HG02610 (cell line): ENCODE measurements around the gene PHLDA2.
A peak's percentile ranks its signal among the peaks of the same experiment; 100 is the strongest.

ENCODE experiments used
- ATAC-seq: cut with Tn5 transposase; IDR thresholded peaks from one replicate; pipeline ENCODE4 v1.9.1; 2021; ENCODE audit warnings: mild to moderate bottlenecking, moderate library complexity; ENCODE audit not compliant: unreplicated experiment

Gene PHLDA2

GRCh38 chr11:2930704-2931419 lies 1.6 kb upstream of the PHLDA2 start:
- peak; percentile 18 for ATAC-seq

DNA sequence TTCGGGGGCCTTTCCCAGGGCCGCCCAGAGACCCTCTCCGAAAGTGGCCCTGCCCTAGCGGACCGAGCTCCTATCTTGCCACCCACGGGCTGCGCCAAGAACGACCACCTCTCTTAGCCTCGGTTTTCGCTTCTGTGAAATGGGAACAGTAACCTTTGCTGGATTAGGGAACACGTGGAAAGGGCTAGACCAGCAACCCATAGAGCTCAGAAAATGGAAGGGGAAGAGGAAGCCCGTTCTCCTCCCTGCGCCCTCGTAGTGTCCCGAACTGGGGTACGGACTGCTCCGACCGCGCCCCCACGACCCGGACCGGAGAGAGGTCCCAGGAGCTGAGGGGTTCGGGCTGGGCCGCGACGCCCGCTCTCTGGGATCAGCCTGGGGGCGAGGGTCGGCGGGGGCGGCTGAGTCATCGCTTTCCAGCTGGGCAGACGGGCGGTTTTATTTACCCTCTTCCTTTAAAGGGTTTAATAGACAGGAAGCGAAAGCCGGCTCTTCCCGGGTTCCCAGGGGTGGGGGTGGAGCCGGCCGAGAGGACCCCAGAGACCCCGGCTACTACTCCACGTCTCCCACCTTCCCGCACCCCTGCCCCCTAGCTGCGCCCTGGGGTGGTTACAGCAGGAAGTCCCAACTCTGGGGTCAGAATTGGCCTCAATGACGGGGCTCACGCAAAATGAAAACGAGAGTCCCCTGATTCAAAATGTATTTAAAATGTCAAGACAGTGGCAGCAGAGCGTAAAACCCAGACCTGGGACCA lies 907 bp upstream of the PHLDA2 start:
- peak; percentile 40 for ATAC-seq

DNA sequence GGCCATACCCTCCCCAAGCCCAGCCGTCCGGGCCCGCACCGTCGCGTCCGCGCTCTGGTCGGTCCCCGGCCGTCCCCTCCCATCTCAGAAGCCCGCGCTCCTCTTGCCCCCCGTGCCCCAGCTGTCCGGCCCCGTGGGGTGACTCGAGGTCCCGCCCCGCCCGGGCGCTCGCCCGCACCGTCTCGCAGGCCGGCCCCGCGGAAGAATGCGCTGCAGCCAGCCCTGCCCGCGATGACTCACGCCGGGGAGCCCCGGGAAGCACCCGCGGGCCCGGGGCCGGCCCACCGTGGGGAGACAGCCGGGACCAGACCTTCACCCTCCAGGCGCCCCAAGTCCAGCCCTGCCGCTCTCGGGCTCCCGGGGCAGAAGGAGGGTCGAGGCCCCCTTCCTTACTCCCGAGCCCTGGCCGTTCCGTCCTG lies 320 bp upstream of the PHLDA2 start:
- no peak for ATAC-seq

GRCh38 chr11:2927851-2928604 lies 1.2 kb downstream of the PHLDA2 start:
- no peak for ATAC-seq

DNA sequence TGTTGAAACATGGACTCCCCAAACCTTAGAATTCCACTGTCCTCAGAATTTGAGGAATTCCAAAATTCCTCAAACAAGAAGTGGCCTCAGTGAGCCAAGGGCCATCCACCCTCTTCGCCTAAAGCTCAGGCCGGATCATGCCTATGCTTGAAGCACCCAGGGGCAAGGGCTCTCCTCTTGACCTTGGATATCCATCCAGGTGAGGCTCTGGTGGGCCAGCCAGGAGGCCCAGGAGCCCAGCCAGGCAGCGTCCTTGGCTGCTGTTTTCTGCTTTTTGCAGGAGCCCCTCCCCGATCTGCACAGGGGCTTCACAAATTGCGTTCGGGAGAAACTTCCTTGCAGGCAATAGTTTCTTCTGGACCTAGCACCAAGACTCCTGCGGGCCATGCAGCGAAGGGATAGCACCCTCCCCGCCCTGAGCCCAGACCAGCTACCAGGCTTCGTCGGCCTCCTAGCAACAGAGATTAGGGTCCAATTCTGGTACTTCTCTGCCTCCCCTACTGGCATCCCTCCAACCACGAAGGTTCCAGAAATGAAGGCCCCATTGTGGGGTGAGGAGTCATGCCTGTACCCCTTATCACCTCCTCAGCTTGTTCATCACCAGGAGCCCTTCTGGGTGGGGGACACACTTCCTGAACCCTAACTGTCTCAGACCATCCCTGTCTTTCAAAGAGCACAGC lies 2.0 kb downstream of the PHLDA2 start:
- no peak for ATAC-seq

DNA sequence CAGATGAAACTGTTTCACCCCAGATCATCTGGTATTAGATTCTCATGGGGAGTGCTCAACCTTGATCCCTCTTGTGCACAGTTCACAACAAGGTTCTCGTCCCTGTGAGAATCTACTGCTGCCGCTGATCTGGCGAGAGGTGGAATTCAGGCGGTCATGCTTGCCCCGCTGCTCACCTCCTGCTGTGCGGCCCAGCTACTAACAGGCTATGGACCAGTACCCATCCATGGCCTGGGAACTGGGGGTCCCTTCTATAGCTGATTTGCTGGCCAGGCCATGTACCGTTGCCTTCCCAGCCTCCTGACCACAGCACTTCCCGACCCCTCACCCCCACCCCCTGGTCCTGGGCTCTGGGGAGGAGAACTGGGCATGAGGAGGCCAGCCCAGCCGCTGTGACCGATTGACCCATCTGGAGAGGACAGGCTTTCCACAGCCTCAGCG lies 2.6 kb downstream of the PHLDA2 start:
- no peak for ATAC-seq

DNA sequence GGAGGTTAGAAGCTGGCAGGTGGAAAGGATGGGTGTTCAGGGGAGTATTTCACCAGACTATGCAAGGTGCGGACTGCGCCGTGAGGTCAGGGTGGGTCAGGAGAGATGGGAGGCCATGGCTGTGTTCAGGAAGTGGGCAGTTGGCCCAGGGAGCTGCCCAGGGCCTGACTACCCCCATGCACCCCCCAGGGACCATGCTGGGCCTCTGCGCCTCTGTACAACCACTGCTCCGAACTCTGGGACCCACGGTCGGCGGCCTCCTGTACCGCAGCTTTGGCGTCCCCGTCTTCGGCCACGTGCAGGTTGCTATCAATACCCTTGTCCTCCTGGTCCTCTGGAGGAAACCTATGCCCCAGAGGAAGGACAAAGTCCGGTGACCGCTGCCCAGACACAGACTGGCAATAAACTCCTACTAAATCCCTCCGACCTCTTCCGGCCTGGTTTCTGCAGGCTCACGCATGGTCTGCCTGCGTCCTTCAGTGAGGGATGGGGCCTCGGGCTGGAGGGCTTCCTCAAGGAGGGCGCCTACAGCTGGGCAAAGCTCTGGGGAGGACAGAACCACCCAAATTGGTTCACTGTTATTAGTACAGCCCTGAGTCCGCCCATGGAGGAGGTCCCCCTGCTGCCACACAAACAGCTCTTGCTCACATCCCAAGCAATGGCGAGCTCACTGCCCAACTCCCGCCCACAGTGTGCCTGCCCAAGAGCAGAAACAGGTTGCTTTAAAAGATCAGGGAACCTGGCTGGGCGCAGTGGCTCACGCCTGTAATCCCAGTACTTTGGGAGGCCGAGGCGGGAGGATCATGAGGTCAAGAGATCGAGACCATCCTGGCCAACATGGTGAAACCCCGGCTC lies 4.2 kb downstream of the PHLDA2 start:
- no peak for ATAC-seq

- no peak for ATAC-seq
Observed at GRCh38 chr11:2924381-2924780, 4.8 kb downstream of the PHLDA2 start.

GRCh38 chr11:2923446-2924375 lies 5.5 kb downstream of the PHLDA2 start:
- ATAC-seq = no peak

DNA sequence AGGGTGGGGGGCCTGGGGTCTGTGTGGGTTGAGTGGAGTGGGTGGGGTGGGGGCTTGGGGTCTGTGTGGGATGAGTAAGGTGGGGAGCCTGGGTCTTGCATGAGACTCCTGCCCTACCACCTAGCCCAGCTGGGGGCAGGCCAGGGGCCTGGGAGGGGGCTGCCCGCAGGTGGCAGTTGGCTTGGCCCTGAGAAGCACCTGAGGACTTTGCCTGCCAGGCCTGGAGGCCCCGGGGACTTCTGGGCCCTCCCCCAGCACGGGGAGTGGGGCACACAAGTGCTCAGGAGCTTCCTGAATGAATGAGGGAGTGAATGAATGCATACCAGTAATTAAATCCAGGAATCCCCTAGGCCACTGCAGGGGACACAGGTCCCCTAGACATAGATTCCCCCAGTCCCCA lies 6.6 kb downstream of the PHLDA2 start:
- no peak for ATAC-seq

GRCh38 chr11:2921742-2922493 lies 7.3 kb downstream of the PHLDA2 start:
- no peak for ATAC-seq

- ATAC-seq = no peak
Observed at GRCh38 chr11:2921261-2921660, 8.0 kb downstream of the PHLDA2 start.

- ATAC-seq = no peak
Observed at GRCh38 chr11:2920343-2920742, 8.9 kb downstream of the PHLDA2 start.

- ATAC-seq = no peak
Observed at GRCh38 chr11:2919837-2920236, 9.4 kb downstream of the PHLDA2 start.

DNA sequence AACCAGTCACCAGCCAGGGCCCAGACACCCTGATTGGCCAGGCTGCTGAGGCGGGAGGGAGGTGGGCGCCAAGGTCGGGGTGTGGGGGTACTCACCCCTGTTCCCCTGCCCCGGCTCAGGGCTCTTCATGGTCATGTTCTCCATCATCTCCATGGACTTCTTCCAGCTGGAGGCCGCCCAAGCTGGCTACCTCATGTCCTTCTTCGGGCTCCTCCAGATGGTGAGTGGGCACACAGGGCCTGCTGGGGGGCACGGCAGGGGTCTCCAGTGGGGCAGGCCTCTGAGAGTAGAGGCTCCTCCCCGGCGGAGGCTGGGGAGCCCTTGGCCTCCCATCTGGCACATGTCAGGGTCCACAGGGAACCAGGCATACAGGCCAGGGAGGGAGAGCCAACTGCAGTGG lies 10.0 kb downstream of the PHLDA2 start:
- ATAC-seq = no peak

- no peak for ATAC-seq
Observed at GRCh38 chr11:2917842-2918490, 11.3 kb downstream of the PHLDA2 start.

GRCh38 chr11:2916892-2917645 lies 12.2 kb downstream of the PHLDA2 start:
- no peak for ATAC-seq
